ENCODE measurements around the gene C16orf90. TPM values are rescaled to one million over a fixed set of nuclear protein-coding genes. Genes with fewer than 3 reads are reported as not detected.
A peak's percentile ranks its signal among the peaks of the same experiment; 100 is the strongest.

The C16orf90 gene
- total RNA-seq, 1 donor from 2014 or later = not detected

- DNase-seq (ENCODE audit: low read depth in 2 of 2) = no peak
Observed at GRCh38 chr16:3465911-3466584, 29.2 kb downstream of the C16orf90 start.

GRCh38 chr16:3465301-3465700, 30.0 kb downstream of the C16orf90 start:
- no peak for DNase-seq (ENCODE audit: low read depth in 2 of 2)

GRCh38 chr16:3461151-3461550, 34.1 kb downstream of the C16orf90 start:
- DNase-seq (ENCODE audit: low read depth in 2 of 2) = no peak

- no peak for DNase-seq (ENCODE audit: low read depth in 2 of 2)
Observed at GRCh38 chr16:3460585-3460984, 34.7 kb downstream of the C16orf90 start.

GRCh38 chr16:3460121-3460520, 35.2 kb downstream of the C16orf90 start:
- no peak for DNase-seq (ENCODE audit: low read depth in 2 of 2)

GRCh38 chr16:3459401-3460090, 35.7 kb downstream of the C16orf90 start:
- DNase-seq (ENCODE audit: low read depth in 2 of 2) = no peak

GRCh38 chr16:3458852-3459361, 36.4 kb downstream of the C16orf90 start:
- peak; percentile 23 to 34 for DNase-seq (ENCODE audit: low read depth in 2 of 2)

GRCh38 chr16:3458278-3458851, 36.9 kb downstream of the C16orf90 start:
- peak; percentile 26 to 31 for DNase-seq (ENCODE audit: low read depth in 2 of 2)

GRCh38 chr16:3457434-3458252, 37.6 kb downstream of the C16orf90 start:
- DNase-seq (ENCODE audit: low read depth in 2 of 2) = peak; percentile 93 to 96

- DNase-seq (ENCODE audit: low read depth in 2 of 2) = no peak
Observed at GRCh38 chr16:3454631-3455147, 40.6 kb downstream of the C16orf90 start.

- no peak for DNase-seq (ENCODE audit: low read depth in 2 of 2)
Observed at GRCh38 chr16:3454093-3454492, 41.2 kb downstream of the C16orf90 start.

- peak; percentile 91 to 94 for DNase-seq (ENCODE audit: low read depth in 2 of 2)
Observed at GRCh38 chr16:3444032-3444388, 51.3 kb downstream of the C16orf90 start.

Other genes starting within 250 kb of the C16orf90 start
- not detected in 2 replicates for gene MEFV, start 238.9 kb downstream of the C16orf90 start, total RNA-seq
- 28.5 and 43.5 TPM in 2 replicates for gene ZNF263, start 212.0 kb downstream of the C16orf90 start, total RNA-seq
- gene TIGD7, start 190.1 kb downstream of the C16orf90 start, total RNA-seq = 1.7 and 3.2 TPM in 2 replicates
- 9.6 and 13.3 TPM in 2 replicates for gene ZNF75A, start 190.0 kb downstream of the C16orf90 start, total RNA-seq
- gene OR2C1, start 139.6 kb downstream of the C16orf90 start, total RNA-seq = under 0.01 TPM in 1 of 2 replicates, not detected in the other
- gene ZSCAN32, start 94.5 kb downstream of the C16orf90 start, total RNA-seq = 7.6 and 8.9 TPM in 2 replicates
- 4.8 and 5.2 TPM in 2 replicates for gene ZNF174, start 94.3 kb downstream of the C16orf90 start, total RNA-seq
- 1.5 and 2.2 TPM in 2 replicates for gene ZNF597, start 52.0 kb downstream of the C16orf90 start, total RNA-seq
- 8.3 and 10.1 TPM in 2 replicates for gene NAA60, start 51.8 kb downstream of the C16orf90 start, total RNA-seq
- gene CLUAP1, start 5.5 kb upstream of the C16orf90 start, total RNA-seq = 5.2 and 5.4 TPM in 2 replicates
- gene NLRC3, start 81.9 kb upstream of the C16orf90 start, total RNA-seq = 2.6 and 2.8 TPM in 2 replicates
- 1.5 and 1.8 TPM in 2 replicates for gene SLX4, start 116.1 kb upstream of the C16orf90 start, total RNA-seq
- gene DNASE1, start 159.2 kb upstream of the C16orf90 start, total RNA-seq = 7.2 and 15.7 TPM in 2 replicates
- gene TRAP1, start 222.0 kb upstream of the C16orf90 start, total RNA-seq = 65.5 and 81.1 TPM in 2 replicates

All from lung microvascular endothelial cell (primary cell).